Daoy (cell line): ENCODE measurements around the gene RPL27A. TPM values are rescaled to one million over a fixed set of nuclear protein-coding genes. Genes with fewer than 3 reads are reported as not detected.
"Not testable (repeated sequence)": the region's sequence is repeated elsewhere in the genome, so short reads cannot be mapped to it uniquely, and the experiment has no call there.

ENCODE experiments used
- DNase-seq: peaks from one replicate; pipeline ENCODE4 v3.0.0-alpha.2; 2015; ENCODE audit warnings: low read depth
- total RNA-seq: library from RNA; depleted of rRNA; stranded (reverse); fragments of >200 nt; shearing (Covaris generic); gene quantifications from 2 replicates; pipeline ENCODE4 v1.2.3, GENCODE V29; 2014; rRNA removed

RPL27A gene
- 741 and 770 TPM in 2 replicates for total RNA-seq

GRCh38 chr11:8682303-8683114 is at the start of gene RPL27A, which contains the start of gene TRIM66:
TSS of gene RPL27A (plus strand) at chr11:8682792. CDS start at chr11:8682814, 22 bp downstream.
TSS of gene TRIM66 (minus strand) at chr11:8682665. CDS start at chr11:8672274, 10,391 bp downstream.
- peak; percentile 97 for DNase-seq

- no peak for DNase-seq
Measured at GRCh38 chr11:8634498-8634897, 48.1 kb upstream of the RPL27A start.

- no peak for DNase-seq
Measured at GRCh38 chr11:8636127-8636526, 46.5 kb upstream of the RPL27A start.

GRCh38 chr11:8638300-8638699 is 44.3 kb upstream of the RPL27A start:
- DNase-seq: peak; percentile 42

GRCh38 chr11:8639655-8640054 is 42.9 kb upstream of the RPL27A start:
- no peak for DNase-seq

- DNase-seq: no peak
Measured at GRCh38 chr11:8640267-8640906, 42.2 kb upstream of the RPL27A start.

- no peak for DNase-seq
Measured at GRCh38 chr11:8641332-8641731, 41.3 kb upstream of the RPL27A start.

GRCh38 chr11:8642196-8642841 is 40.3 kb upstream of the RPL27A start:
- no peak for DNase-seq

GRCh38 chr11:8646873-8647272 is 35.7 kb upstream of the RPL27A start:
- no peak for DNase-seq

- DNase-seq: peak; percentile 67
Measured at GRCh38 chr11:8649361-8649760, 33.2 kb upstream of the RPL27A start.

GRCh38 chr11:8650401-8650990 is 32.1 kb upstream of the RPL27A start:
- no peak for DNase-seq

- DNase-seq: peak; percentile 78
Measured at GRCh38 chr11:8652140-8652539, 30.5 kb upstream of the RPL27A start.

- DNase-seq: no peak
Measured at GRCh38 chr11:8654503-8654902, 28.1 kb upstream of the RPL27A start.

GRCh38 chr11:8656291-8656690 is 26.3 kb upstream of the RPL27A start:
- no peak for DNase-seq

- DNase-seq: no peak
Measured at GRCh38 chr11:8658321-8659057, 24.1 kb upstream of the RPL27A start.

- DNase-seq: no peak
Measured at GRCh38 chr11:8661001-8661795, 21.4 kb upstream of the RPL27A start.

GRCh38 chr11:8665222-8665621 is 17.4 kb upstream of the RPL27A start:
- DNase-seq: no peak

- not testable (repeated sequence) for DNase-seq
Measured at GRCh38 chr11:8670081-8670480, 12.5 kb upstream of the RPL27A start.

GRCh38 chr11:8671193-8671612 is 11.4 kb upstream of the RPL27A start:
- peak; percentile 87 for DNase-seq

GRCh38 chr11:8671651-8672062 is 10.9 kb upstream of the RPL27A start:
- DNase-seq: peak; percentile 87

GRCh38 chr11:8672346-8672745 is 10.2 kb upstream of the RPL27A start:
- DNase-seq: no peak
